Lung (tissue), 12 donors: Measurements from ENCODE around the gene DIRAS1. TPM values are rescaled to one million over a fixed set of nuclear protein-coding genes. Genes with fewer than 3 reads are reported as not detected.

Experiments
- ATAC-seq: fragments of 200-7000 bp; cut with Tn5 transposase; one replicate; pipeline ENCODE4 v1.9.1; 2020; ENCODE audit warnings: moderate number of reproducible peaks; ENCODE audit not compliant: insufficient read depth, low FRiP score
- DNase-seq, 3 donors: peaks; one replicate each; pipeline ENCODE4 v3.0.0-alpha.2; 2013 to 2017
- H3K27ac ChIP-seq, 2 donors: one replicate each; pipeline ENCODE4 v1.5.1; 2013; ENCODE audit warnings: mild to moderate bottlenecking in 2 of 2, moderate library complexity in 2 of 2, control low read depth in 1 of 2, inconsistent platforms in 1 of 2, low read depth in 1 of 2, low read length in 1 of 2
- H3K27me3 ChIP-seq, 3 donors: one replicate each; pipeline ENCODE4 v1.5.1; 2013; ENCODE audit warnings: low read length in 2 of 3; ENCODE audit not compliant: control insufficient read depth in 3 of 3, insufficient read depth in 3 of 3
- H3K36me3 ChIP-seq, 4 donors: one replicate each; pipeline ENCODE4 v1.5.1; 2013; ENCODE audit warnings: low read length in 4 of 4, mild to moderate bottlenecking in 1 of 4, moderate library complexity in 1 of 4; ENCODE audit not compliant: control insufficient read depth in 4 of 4, insufficient read depth in 4 of 4
- H3K4me1 ChIP-seq, 5 donors: one replicate each; pipeline ENCODE4 v1.5.1; 2013; ENCODE audit warnings: low read length in 5 of 5, mild to moderate bottlenecking in 2 of 5, moderate library complexity in 1 of 5; ENCODE audit not compliant: control insufficient read depth in 5 of 5, insufficient read depth in 5 of 5
- H3K4me3 ChIP-seq: one replicate; pipeline ENCODE4 v1.5.1; 2013; ENCODE audit warnings: mild to moderate bottlenecking, control low read depth, moderate library complexity
- H3K9ac ChIP-seq, 2 donors: one replicate each; pipeline ENCODE4 v1.5.1; 2013; ENCODE audit warnings: low read length in 2 of 2, control low read depth in 1 of 2; ENCODE audit not compliant: insufficient read depth in 1 of 2
- H3K9me3 ChIP-seq, 4 donors: one replicate each; pipeline ENCODE4 v1.5.1; 2013; ENCODE audit warnings: low read length in 3 of 4, mild to moderate bottlenecking in 1 of 4, moderate library complexity in 1 of 4; ENCODE audit not compliant: control insufficient read depth in 4 of 4, insufficient read depth in 3 of 4
- CTCF ChIP-seq: IDR thresholded peaks from 2 replicates; pipeline ENCODE4 v1.5.1; 2012; ENCODE audit warnings: mild to moderate bottlenecking; ENCODE audit errors: control extremely low read depth, extremely low read depth
- WGBS, 2 donors: extraction: QIAGEN DNeasy Blood & Tissue Kit; methylation state at CpG; one replicate each; pipeline ENCODE4 v1.1.7; 2013; 5-methylcytosine and 5-hydroxymethylcytosine counted together
- polyA plus RNA-seq, 2 donors: library from polyadenylated mRNA; stranded (reverse); fragments of 200-250 nt; gene quantifications; one replicate each; pipeline ENCODE4 v1.2.1, GENCODE V29; 2013
- total RNA-seq, 2 donors: library from RNA; depleted of rRNA in 1 of 2; stranded (reverse); fragments of >200 nt in 1 of 2; gene quantifications; one replicate each; pipeline ENCODE4 v1.2.1, GENCODE V29; 2014 to 2021
- donor health status: control.
- donor health status: control.
- donor health status: Bipolar disorder and iron deficiency.
- donor health status: healthy.
- donor health status: DM: yes; HTN: yes; CAD: no.

DIRAS1 gene
- total and polyA plus RNA-seq, 4 donors = 0.37 to 1.2 (median 0.58) TPM

DNA sequence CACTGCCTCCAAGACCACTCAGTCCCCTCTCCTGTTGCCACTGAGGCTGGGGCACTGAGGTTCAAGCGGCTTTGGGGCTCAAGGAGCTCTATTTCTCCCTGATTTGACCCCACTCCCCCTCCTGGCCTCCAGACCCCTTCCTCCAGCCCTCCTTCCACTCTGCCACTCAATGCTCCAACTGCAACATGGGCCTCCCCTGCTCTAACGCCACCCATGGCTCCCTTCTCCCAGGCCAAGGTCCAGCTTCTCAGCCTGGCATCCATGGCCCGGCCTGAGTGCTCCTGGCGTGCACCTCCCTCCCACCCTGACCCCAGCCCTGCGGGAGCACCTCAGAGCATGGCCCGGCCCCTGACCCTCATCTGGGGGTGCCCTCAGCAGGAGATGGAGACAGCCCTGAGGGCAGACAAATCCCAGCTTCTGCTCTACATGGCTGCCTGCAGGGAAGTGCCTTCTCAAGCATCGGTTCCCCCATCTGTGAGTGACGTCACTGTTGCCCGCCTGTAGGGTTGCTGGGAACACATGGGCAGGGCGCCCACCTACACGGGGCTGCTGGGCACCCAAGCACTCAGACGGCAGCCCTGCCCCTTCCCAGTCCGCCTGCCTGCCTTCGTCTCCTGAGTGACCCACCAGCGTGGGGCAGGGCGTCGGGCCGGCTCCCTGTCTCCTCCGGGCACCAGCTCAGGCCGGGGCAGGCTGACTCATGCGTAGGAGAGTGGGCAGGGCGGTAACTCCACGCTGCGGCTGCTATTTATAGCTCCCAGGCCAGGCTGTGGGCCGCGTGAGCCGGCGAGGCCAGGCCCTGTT is 1.6 kb upstream of the DIRAS1 start:
- WGBS, 2 donors = 48 to 69% methylated on average over 28 of the region's 28 CpGs
- no peaks in the 10 kb centered on the region for H3K9me3 ChIP-seq
- no peak for DNase-seq
- peak; percentile 36 for ATAC-seq
- H3K4me3 ChIP-seq = no peak overlapping the region
- H3K4me1 ChIP-seq = peaks cover 0 to 12% (median 0%) of the 10 kb centered on the region in 5 donors
- no peaks in the 10 kb centered on the region for H3K36me3 ChIP-seq
- no peak for TF ChIP-seq CTCF
- H3K27me3 ChIP-seq = peaks cover 0 to 32% (median 12%) of the 10 kb centered on the region in 3 donors
- H3K27ac ChIP-seq = peak overlapping the region in 1 of 2 donors; percentile 82
- H3K9ac ChIP-seq = no peak overlapping the region

- H3K36me3 ChIP-seq = no peaks in the 10 kb centered on the region
- WGBS, 2 donors = 29 to 31% methylated on average over 37 to 39 of the region's 39 CpGs
- H3K9me3 ChIP-seq = peaks cover 0 to 5% (median 0%) of the 10 kb centered on the region in 4 donors
- TF ChIP-seq CTCF = no peak
- DNase-seq (no peak), ATAC-seq (peak; percentile 17)
- no peak overlapping the region for H3K4me3 ChIP-seq
- H3K27ac ChIP-seq = peak overlapping the region in 1 of 2 donors; percentile 66
- H3K4me1 ChIP-seq = peaks cover 0 to 9% (median 0%) of the 10 kb centered on the region in 5 donors
- no peak overlapping the region for H3K9ac ChIP-seq
- peaks cover 0 to 27% (median 10%) of the 10 kb centered on the region in 3 donors for H3K27me3 ChIP-seq
These were observed 683 bp upstream of the DIRAS1 start for GRCh38 chr19:2721570-2722540.

DNA sequence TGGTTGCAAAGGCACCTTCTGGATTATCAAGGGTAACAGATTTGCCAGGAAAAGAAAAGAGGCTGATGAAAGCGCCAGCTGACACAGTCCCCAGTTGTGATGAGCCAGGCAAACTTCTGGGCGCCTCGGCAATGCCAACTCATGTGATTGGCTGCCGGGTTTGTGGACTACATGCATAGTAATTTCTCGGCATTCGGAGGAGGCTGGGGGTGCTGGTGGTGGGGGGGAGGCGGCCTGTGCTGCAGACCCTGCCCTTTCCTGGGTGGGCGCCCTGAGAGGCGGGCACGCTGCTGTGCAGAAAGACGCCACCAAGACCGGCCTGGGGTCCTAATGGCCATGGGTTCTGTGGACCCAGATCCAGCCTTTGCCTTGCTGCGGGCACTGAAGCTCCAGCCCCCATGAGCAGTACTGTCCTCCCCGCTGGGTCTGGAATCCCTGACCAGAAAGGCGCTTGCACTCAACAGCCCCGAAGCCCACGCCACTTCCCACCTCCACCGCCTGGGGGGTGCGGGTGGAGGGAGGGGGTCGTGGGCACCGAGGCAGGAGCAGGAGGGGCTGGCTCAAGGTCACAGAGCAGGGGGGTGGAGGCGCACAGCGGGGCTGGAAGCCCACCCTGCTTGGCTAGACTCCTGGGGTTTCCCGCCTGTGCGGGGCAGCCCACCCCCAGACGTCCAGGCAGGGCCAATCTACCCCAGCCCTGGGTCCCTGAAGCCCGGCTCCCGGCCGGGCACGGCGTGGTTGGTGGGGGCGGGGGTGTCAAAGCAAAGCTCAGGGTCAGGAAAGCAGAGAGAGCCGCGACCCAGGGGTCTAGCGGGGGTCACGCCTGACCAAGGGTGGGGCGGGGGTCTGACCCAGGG is 1.0 kb downstream of the DIRAS1 start:
- TF ChIP-seq CTCF = no peak
- 4 to 5% methylated on average over 33 to 37 of the region's 37 CpGs for whole genome bisulfite sequencing, 2 donors
- Histone ChIP-seq H3K9me3 (peaks cover 0 to 13% (median under 1%) of the 10 kb centered on the region in 4 donors), H3K36me3 (no peaks in the 10 kb centered on the region), H3K9ac (no peak overlapping the region), H3K27ac (peak overlapping the region in 1 of 2 donors; percentile 91), H3K4me1 (peaks cover 0 to 9% (median 0%) of the 10 kb centered on the region in 5 donors), H3K27me3 (peaks cover 0 to 21% (median 7%) of the 10 kb centered on the region in 3 donors), H3K4me3 (no peak overlapping the region)
- DNase-seq = no peak
- ATAC-seq = no peak
